Measurements from ENCODE around the gene CAMKK2. TPM values are rescaled to one million over a fixed set of nuclear protein-coding genes. Genes with fewer than 3 reads are reported as not detected.

The CAMKK2 gene
- total RNA-seq, 1 experiment from 2014 or later: 24.7 TPM

- no peak for DNase-seq
- Mint-ChIP-seq H3K4me3 (no peak overlapping the region), H3K9me3 (no peaks in the 10 kb centered on the region; a peak in 1 of 5 replicates), H3K27ac (no peak overlapping the region), H3K27me3 (ENCODE audit: low read depth) (no peaks in the 10 kb centered on the region), H3K36me3 (ENCODE audit: insufficient read depth in 1 of 3, low read depth in 3 of 3) (peaks cover 0 to 15% (median 8%) of the 10 kb centered on the region in 3 experiments; a peak in 4 of 7 replicates), H3K4me1 (peaks cover 3 to 4% of the 10 kb centered on the region in 2 experiments; a peak in 3 of 4 replicates)
- no peak overlapping the region for H3K4me2 ChIP-seq (ENCODE audit: insufficient read depth, insufficient read length, low read length)
- H3K27ac ChIP-seq (ENCODE audit: insufficient read length, low read depth, low read length): no peak overlapping the region
- no peak overlapping the region for H2BK15ac ChIP-seq (ENCODE audit: low read depth, low read length)
- H2AFZ ChIP-seq (ENCODE audit: low read length): no peak overlapping the region
- no peak overlapping the region for H3K9ac ChIP-seq (ENCODE audit: extremely low read depth, insufficient read length, low read length)
- no peak overlapping the region for H3K56ac ChIP-seq (ENCODE audit: insufficient read length, low read depth, low read length)
- H4K20me1 ChIP-seq (ENCODE audit: control insufficient read depth, insufficient read depth, insufficient read length): no peaks in the 10 kb centered on the region
- no CpG with 5 or more reads among the region's 24 CpGs for WGBS (ENCODE audit: extremely low coverage, insufficient read length, low lambda C conversion rate)
- no peak overlapping the region for H3K23ac ChIP-seq (ENCODE audit: insufficient read length, low read depth, low read length)
- H3K9me3 ChIP-seq (ENCODE audit: control insufficient read depth, low read depth, low read length): no peaks in the 10 kb centered on the region
- no peak overlapping the region for H2BK5ac ChIP-seq (ENCODE audit: insufficient read length, low read length)
- H3K4ac ChIP-seq (ENCODE audit: low read depth, low read length): no peak overlapping the region
- H2BK120ac ChIP-seq (ENCODE audit: low read depth, low read length, poor library complexity, severe bottlenecking): no peak overlapping the region
- H3T11ph ChIP-seq (ENCODE audit: low read length): no peak overlapping the region
- H3K27me3 ChIP-seq (ENCODE audit: insufficient read depth, low read length): no peaks in the 10 kb centered on the region
- H4K5ac ChIP-seq (ENCODE audit: insufficient read length, low read depth, low read length): no peak overlapping the region
- no peak overlapping the region for H4K8ac ChIP-seq (replicated peaks; ENCODE audit: insufficient read length, low read depth, low read length)
- H3K23me2 ChIP-seq (ENCODE audit: insufficient read length, low read depth, low read length, poor library complexity, severe bottlenecking): no peaks in the 10 kb centered on the region
- no peak overlapping the region; the same call in 1 of the 2 replicates for H3K14ac ChIP-seq (ENCODE audit: insufficient read depth, low read length)
- no peaks in the 10 kb centered on the region for H3K79me1 ChIP-seq (ENCODE audit: insufficient read depth, low read depth, low read length, poor library complexity, severe bottlenecking)
- no peak overlapping the region for H4K91ac ChIP-seq (ENCODE audit: insufficient read length, low read depth, low read length)
- H2BK20ac ChIP-seq (ENCODE audit: low read depth, low read length, poor library complexity, severe bottlenecking): no peak overlapping the region
- TF ChIP-seq, protein P1, sequence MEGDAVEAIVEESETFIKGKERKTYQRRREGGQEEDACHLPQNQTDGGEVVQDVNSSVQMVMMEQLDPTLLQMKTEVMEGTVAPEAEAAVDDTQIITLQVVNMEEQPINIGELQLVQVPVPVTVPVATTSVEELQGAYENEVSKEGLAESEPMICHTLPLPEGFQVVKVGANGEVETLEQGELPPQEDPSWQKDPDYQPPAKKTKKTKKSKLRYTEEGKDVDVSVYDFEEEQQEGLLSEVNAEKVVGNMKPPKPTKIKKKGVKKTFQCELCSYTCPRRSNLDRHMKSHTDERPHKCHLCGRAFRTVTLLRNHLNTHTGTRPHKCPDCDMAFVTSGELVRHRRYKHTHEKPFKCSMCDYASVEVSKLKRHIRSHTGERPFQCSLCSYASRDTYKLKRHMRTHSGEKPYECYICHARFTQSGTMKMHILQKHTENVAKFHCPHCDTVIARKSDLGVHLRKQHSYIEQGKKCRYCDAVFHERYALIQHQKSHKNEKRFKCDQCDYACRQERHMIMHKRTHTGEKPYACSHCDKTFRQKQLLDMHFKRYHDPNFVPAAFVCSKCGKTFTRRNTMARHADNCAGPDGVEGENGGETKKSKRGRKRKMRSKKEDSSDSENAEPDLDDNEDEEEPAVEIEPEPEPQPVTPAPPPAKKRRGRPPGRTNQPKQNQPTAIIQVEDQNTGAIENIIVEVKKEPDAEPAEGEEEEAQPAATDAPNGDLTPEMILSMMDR (conservative IDR thresholded peaks at IDR 0.05): no peak
- no peaks in the 10 kb centered on the region for H3K79me2 ChIP-seq (ENCODE audit: insufficient read depth, low read length)
- no peak overlapping the region for H2AK5ac ChIP-seq (ENCODE audit: insufficient read length, low read length)
- H3K4me1 ChIP-seq (ENCODE audit: insufficient read depth, low read length): no peaks in the 10 kb centered on the region
- no peak overlapping the region for H3K18ac ChIP-seq (ENCODE audit: insufficient read length, low read depth, low read length)
- H2BK12ac ChIP-seq (ENCODE audit: insufficient read length, low read depth, low read length): no peak overlapping the region
These were observed 67.4 kb downstream of the CAMKK2 start for GRCh38 chr12:121228919-121229665.
